Left renal cortex interstitium (tissue), 4 donors: ENCODE data around the gene TLR9. TPM values are rescaled to one million over a fixed set of nuclear protein-coding genes. Genes with fewer than 3 reads are reported as not detected.
"Not testable (repeated sequence)": the region's sequence is repeated elsewhere in the genome, so short reads cannot be mapped to it uniquely, and the experiment has no call there.

Experiments used
- DNase-seq, 4 donors: peaks; one replicate each; pipeline ENCODE4 v3.0.0-alpha.2; 2013; ENCODE audit warnings: low read depth in 4 of 4, low spot score in 2 of 4, missing footprints in 1 of 4
- polyA plus RNA-seq, 4 donors: library from polyadenylated mRNA; unstranded; fragments of 120-200 nt; gene quantifications; one replicate each; pipeline ENCODE4 v1.2.1, GENCODE V29; 2013; ENCODE audit not compliant: insufficient read length in 4 of 4

Gene TLR9
- polyA plus RNA-seq, 4 donors: 0.17 to 0.33 (median 0.18) TPM

DNA sequence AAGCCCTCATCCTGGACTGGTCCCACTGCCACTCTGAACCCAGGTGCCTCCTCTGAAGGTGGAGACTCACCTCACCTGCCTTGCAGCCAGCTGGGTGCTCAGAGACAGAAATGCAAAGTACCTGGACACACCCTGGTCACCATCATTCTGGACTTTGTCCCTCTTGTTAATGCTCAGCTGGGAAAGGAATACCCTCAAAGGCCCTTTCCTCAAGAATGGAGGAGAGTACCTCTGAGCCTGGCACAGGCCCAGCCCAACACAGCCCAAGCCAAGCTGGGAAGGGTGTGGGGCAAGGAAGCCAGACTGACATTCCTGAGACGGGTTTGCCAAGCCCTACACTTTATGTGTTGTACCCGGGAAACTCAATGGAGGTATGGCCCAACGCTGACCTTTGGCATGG, 28.5 kb downstream of the TLR9 start:
- no peak for DNase-seq

- DNase-seq: no peak
Measured at GRCh38 chr3:52195823-52196331, 29.6 kb downstream of the TLR9 start.

DNA sequence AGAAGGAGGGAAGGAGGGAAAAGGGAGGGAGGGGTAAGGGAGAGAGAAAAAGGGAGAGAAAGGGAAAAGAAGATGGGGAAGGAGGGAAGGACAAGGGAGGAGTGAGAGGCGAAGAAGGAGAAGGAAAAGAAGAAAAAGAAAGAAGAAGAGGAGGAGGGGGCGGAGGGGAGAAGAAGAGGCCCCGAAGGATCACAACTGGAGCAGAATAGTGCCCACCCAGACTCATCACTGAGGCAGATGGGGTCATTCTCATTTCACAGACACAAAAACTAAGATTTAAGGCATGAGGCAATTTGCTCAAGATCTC, 30.2 kb downstream of the TLR9 start:
- DNase-seq: no peak

- peak in 2 of 4 donors; percentile 28 to 63 for DNase-seq
Measured at GRCh38 chr3:52194485-52195290, 30.8 kb downstream of the TLR9 start.

DNA sequence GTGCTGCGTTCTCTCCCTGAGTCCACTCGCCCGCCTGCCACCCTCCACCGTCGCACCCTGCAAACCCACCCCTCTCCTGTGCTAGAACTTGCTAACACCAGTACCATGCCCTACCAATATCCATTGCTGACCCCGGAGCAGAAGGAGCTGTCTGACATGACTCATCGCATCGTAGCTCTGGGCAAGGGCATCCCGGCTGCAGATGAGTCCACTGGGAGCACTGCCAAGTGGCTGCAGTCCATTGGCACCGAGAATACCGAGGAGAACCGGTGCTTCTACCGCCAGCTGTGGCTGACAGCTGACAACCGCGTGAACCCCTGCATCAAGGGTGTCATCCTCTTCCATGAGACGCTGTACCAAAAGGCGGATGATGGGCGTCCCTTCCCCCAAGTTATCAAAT, 32.4 kb downstream of the TLR9 start:
- no peak for DNase-seq

DNA sequence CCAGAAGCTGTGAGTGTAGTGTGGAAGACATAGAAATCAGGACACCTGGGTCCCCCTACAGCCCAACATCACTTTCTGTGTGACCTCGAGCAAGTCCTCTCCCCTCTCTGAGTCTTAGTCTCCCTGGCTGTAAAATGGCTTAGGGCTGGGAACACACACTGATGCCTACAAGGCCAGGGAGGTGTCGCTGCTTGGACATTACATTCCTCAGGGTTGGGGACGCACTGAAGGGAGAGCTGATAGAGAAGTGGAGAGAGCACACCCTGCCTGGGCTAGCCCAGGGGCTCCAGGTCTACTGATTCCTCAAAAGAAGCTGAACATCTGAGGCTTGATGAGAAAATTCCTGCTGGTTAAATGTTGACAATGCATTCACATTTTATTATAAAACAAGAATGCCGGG, 33.8 kb downstream of the TLR9 start:
- DNase-seq: no peak

DNA sequence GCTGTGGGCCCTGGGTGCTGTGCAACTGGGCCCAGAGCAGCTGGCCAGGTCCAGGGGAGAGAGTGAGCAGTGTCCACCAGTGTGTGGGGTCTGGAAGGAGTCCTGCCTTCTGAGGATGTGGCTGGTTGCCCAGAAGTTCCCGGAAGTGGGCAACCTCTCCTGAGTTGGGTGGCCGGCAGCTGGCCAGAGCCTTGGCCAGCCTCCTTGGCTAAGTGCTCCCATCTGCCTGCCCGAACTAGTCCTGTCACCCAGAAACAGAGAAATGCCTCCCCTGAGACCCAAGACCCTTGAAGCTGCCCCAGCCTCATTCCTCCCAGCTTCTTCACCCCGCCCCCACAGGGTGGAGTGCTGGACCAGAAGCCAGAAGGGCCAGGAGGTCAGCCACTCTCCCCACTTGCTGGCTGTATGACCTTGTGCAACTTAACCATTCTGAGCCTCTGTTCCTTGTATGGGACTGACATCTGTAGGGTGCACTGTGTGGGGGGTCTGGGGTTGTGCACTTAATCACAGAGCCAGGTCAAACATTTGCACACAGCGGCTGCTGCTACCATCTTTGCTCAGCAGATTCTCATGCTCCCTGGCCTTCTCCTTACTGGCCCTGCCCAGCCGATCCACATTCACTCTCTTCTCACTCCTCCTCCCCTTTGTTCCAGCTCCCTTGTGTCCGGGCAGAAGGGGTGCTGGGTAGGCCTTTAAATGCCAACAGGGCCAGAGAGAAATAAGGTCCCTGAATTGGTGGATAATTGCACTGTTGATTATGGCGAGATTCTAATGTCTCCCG, 35.0 kb downstream of the TLR9 start:
- no peak for DNase-seq

GRCh38 chr3:52188556-52188955, 36.9 kb downstream of the TLR9 start:
- DNase-seq: no peak

GRCh38 chr3:52186729-52187128, 38.7 kb downstream of the TLR9 start:
- DNase-seq: no peak

DNA sequence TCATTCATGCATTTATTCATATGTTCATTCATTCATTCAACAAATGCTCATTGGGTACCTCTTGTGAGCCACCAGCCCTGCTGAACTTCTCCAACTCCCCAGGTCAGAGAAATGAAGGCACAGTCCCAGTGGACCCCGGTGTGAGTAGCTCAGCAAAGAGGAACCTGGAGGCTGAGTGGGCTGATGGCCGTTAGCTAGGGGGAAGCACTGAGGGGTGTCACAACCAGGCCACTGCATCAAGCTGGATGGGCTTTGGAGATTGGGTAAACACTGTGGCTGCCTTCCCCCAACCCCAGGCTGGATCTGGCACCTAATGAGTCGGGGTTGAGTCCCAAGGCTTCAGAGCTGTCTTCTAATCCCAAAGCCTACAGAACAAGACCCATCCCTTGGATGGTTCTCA, 39.6 kb downstream of the TLR9 start:
- DNase-seq: no peak

GRCh38 chr3:52185311-52185710, 40.1 kb downstream of the TLR9 start:
- no peak for DNase-seq

- no peak for DNase-seq
Measured at GRCh38 chr3:52184690-52185089, 40.8 kb downstream of the TLR9 start.

DNA sequence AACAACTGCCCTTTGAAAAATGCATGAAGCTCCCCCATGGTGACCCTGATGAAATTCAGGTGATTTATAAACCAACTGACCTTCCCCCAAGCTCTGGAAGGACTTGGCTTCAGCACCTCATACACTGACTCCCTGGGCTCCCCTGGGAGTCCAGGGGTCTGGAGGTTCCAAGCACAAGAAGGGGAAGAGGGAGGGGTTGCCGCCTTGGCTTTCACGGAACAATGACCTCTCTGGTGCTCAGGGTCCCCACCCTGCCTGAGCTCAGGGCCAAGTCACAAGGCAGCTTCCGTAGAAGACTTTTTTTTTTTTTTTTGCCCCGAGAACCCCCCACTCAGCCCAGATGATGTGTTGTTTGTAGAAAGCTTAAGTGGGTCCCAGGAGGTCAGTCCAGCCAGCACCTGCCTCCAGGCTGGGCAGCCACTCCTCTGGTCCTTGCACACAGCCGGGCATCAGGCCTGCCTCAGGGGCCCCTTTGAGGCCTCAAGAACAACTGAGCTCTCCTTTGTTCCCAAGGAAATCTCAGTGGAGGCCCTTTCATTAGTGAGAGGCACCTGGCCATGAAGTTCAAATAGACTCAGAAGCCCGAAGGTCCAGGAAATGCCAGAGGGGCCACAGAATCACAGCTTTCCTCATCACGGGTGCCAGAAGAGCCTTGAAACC, 41.5 kb downstream of the TLR9 start:
- no peak for DNase-seq

- DNase-seq: no peak
Measured at GRCh38 chr3:52182691-52183090, 42.8 kb downstream of the TLR9 start.

GRCh38 chr3:52182196-52182595, 43.2 kb downstream of the TLR9 start:
- DNase-seq: no peak

- DNase-seq: no peak
Measured at GRCh38 chr3:52181543-52181942, 43.9 kb downstream of the TLR9 start.

GRCh38 chr3:52178537-52178936, 46.9 kb downstream of the TLR9 start:
- DNase-seq: no peak

DNA sequence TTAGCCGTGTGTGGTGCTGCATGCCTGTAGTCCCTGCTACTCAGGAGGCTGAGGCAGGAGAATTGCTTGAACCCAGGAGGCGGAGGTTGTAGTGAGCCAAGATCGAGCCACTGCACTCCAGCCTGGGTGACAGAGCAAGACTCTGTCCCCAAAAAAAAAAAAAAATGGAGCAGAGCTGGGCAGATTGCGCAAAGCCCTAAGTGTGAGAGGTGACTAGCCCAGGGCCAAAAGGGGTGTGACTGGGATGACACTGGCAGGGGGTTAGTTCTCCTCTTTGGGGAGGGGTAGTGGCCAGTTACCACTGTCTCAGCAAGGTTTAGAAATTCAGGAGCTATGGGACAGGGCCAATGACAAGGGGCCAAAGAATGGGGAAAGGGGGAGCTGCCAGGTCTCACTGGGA, 47.3 kb downstream of the TLR9 start:
- not testable (repeated sequence) for DNase-seq

- DNase-seq: no peak
Measured at GRCh38 chr3:52177701-52178042, 47.8 kb downstream of the TLR9 start.

GRCh38 chr3:52176951-52177700, 48.3 kb downstream of the TLR9 start:
- DNase-seq: no peak
